Type B pancreatic cell (in vitro differentiated cells): ENCODE measurements around the gene PHF19. TPM values are rescaled to one million over a fixed set of nuclear protein-coding genes. Genes with fewer than 3 reads are reported as not detected.
A peak's percentile ranks its signal among the peaks of the same experiment; 100 is the strongest.

Source experiments
- DNase-seq: peaks from one replicate; pipeline ENCODE4 v3.0.0; 2021; ENCODE audit warnings: mixed read lengths; ENCODE audit not compliant: unreplicated experiment; ENCODE audit errors: extremely low spot score
- H3K27ac Mint-ChIP-seq: 2 replicates; pipeline ENCODE4 v1.8.0; 2021; ENCODE audit warnings: mild to moderate bottlenecking, mixed read lengths
- H3K27me3 Mint-ChIP-seq: 2 replicates; pipeline ENCODE4 v1.8.0; 2021; ENCODE audit warnings: mixed read lengths
- H3K36me3 Mint-ChIP-seq: 2 replicates; pipeline ENCODE4 v1.8.0; 2021; ENCODE audit warnings: mixed read lengths
- H3K4me1 Mint-ChIP-seq: one replicate; pipeline ENCODE4 v1.8.0; 2021; ENCODE audit warnings: mixed read lengths; ENCODE audit not compliant: unreplicated experiment
- H3K4me3 Mint-ChIP-seq: 2 replicates; pipeline ENCODE4 v1.8.0; 2021; ENCODE audit warnings: mild to moderate bottlenecking, mixed read lengths
- H3K9me3 Mint-ChIP-seq: 2 replicates; pipeline ENCODE4 v1.8.0; 2021; ENCODE audit warnings: mixed read lengths
- total RNA-seq: library from RNA; stranded (reverse); gene quantifications from 2 replicates; pipeline ENCODE4 v1.2.1, GENCODE V29; 2021; ENCODE audit warnings: low replicate concordance
- TF ChIP-seq, protein P1 (sequence below): fragments of 200-600 bp; sonication (generic); conservative IDR thresholded peaks from 2 replicates; pipeline ENCODE4 v1.5.0; 2021; ENCODE audit warnings: antibody characterized with exemption, mild to moderate bottlenecking

Gene PHF19
- total RNA-seq, 1 donor from 2014 or later, result 39.6 TPM

DNA sequence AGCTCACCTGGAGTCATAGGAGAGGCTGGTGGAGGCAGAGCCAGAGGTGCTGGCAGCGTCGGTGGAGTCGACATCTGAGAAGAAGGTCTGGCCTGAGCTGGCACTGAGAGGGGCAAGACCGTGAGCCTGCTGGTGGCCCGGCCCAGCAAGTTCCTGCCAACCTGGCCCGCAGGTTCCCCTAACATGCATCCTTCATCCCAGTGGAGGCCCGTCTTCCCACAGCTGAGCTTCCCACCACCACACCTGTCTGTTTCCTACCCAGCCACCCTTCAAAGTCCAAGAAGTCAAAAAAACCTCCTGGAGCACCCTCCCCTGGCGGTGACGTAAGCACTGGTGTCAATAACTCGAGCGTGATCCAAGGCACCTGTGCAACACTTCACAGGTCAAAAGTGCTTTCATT lies 16.9 kb downstream of the PHF19 start:
- TF ChIP-seq, protein P1, sequence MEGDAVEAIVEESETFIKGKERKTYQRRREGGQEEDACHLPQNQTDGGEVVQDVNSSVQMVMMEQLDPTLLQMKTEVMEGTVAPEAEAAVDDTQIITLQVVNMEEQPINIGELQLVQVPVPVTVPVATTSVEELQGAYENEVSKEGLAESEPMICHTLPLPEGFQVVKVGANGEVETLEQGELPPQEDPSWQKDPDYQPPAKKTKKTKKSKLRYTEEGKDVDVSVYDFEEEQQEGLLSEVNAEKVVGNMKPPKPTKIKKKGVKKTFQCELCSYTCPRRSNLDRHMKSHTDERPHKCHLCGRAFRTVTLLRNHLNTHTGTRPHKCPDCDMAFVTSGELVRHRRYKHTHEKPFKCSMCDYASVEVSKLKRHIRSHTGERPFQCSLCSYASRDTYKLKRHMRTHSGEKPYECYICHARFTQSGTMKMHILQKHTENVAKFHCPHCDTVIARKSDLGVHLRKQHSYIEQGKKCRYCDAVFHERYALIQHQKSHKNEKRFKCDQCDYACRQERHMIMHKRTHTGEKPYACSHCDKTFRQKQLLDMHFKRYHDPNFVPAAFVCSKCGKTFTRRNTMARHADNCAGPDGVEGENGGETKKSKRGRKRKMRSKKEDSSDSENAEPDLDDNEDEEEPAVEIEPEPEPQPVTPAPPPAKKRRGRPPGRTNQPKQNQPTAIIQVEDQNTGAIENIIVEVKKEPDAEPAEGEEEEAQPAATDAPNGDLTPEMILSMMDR, result no peak
- Mint-ChIP-seq H3K36me3 (peaks cover 18% of the 10 kb centered on the region), H3K27me3 (no peaks in the 10 kb centered on the region), H3K27ac (peak overlapping the region; percentile 73), H3K4me1 (peaks cover 5% of the 10 kb centered on the region), H3K9me3 (no peaks in the 10 kb centered on the region), H3K4me3 (no peak overlapping the region)
- DNase-seq, result no peak

DNA sequence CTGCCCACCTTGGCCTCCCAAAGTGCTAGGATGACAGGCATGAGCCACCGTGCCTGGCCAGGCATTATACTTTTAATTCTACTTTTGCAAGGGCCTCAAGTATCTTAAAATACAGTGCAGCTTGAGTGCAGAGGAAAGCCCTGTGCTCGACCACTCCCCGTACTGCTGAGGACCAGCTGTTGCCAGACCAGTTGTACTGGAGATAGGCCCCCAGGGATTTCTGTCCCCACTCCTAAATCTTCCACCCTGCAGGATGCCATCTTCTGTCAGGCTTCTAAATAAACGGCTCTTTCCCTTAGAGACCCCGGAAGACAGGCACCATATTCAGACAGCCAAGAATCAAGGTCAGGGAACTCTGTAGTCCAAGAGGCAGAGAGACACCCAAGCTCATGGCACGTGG lies 17.6 kb downstream of the PHF19 start:
- Mint-ChIP-seq H3K9me3 (no peaks in the 10 kb centered on the region), H3K27me3 (no peaks in the 10 kb centered on the region), H3K27ac (peak overlapping the region; percentile 73), H3K36me3 (peaks cover 18% of the 10 kb centered on the region), H3K4me1 (peaks cover 7% of the 10 kb centered on the region), H3K4me3 (peak overlapping the region; percentile 45)
- TF ChIP-seq, protein P1, result no peak
- no peak for DNase-seq

DNA sequence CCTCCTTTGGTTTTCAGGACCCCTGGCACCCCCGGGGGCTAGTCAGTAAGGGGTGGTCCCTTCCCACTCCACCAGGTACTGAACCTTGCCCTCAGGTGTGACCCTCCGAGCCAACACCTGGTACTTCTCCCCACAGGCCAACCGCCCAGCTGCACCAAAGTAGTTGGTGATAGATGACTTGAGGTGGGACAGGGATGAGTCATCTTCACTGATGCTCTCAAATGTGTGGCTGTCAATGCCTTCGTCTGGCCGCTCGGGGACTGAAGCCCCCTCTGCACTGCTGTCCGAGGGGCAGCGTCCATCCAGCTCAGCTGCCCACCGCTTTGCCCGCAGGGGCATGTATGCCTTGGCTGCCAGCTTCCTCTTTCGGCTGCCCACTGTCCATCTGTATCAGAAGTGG lies 19.1 kb downstream of the PHF19 start:
- Mint-ChIP-seq H3K36me3 (peaks cover 13% of the 10 kb centered on the region), H3K4me1 (peaks cover 7% of the 10 kb centered on the region), H3K27me3 (no peaks in the 10 kb centered on the region), H3K27ac (no peak overlapping the region), H3K4me3 (no peak overlapping the region), H3K9me3 (no peaks in the 10 kb centered on the region)
- no peak for DNase-seq
- TF ChIP-seq, protein P1, result no peak

DNA sequence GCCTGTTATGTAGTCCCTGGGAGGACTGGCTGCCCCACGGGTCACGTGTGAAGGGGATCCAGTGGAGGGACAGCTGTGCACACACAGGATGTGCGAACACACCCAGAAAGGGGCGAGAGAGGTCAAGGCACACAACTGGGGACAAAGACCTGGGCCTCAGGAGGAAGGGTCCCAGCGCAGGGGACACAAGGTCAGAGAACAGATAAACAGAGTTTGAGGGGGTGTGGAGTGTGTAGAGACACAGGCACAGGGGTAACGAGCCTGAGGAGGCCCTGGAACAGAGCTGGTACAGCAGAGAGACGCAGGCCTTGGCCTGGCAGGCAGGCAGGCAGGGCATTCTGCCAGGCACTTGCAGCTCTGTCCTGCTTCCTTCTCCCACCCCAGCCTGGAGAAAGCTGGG lies 19.5 kb downstream of the PHF19 start:
- TF ChIP-seq, protein P1, result no peak
- no peaks in the 10 kb centered on the region for H3K9me3 Mint-ChIP-seq
- no peak for DNase-seq
- no peaks in the 10 kb centered on the region for H3K27me3 Mint-ChIP-seq
- peak overlapping the region; percentile 43 for H3K27ac Mint-ChIP-seq
- peaks cover 7% of the 10 kb centered on the region for H3K4me1 Mint-ChIP-seq
- peaks cover 10% of the 10 kb centered on the region for H3K36me3 Mint-ChIP-seq
- H3K4me3 Mint-ChIP-seq, result no peak overlapping the region

DNA sequence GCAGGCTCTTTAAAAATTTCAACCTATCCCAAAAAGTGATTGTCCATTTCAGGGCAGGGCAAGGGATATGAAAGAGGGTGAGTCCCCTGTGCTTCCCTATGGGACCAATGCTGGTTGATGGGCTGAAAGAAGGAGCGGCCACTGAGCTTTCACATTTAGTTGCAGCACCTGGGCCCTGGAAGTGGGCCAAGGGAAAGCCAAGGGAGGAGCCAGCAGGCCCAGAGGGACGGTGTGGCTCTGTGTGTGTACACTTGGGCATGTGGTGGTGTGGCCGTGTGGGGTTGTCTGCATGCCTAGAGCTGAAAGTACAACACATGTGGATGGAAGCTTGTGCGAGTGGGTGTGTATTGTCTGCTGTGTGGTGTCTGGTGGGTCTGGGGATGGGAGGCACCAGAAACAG lies 20.3 kb downstream of the PHF19 start:
- DNase-seq, result no peak
- H3K9me3 Mint-ChIP-seq, result no peaks in the 10 kb centered on the region

More for the DNA sequence above, 20.3 kb downstream of the PHF19 start:
- Mint-ChIP-seq H3K27ac (no peak overlapping the region), H3K36me3 (peaks cover 10% of the 10 kb centered on the region), H3K4me1 (peaks cover 7% of the 10 kb centered on the region), H3K4me3 (no peak overlapping the region), H3K27me3 (no peaks in the 10 kb centered on the region)
- TF ChIP-seq, protein P1, result no peak
